Endothelial cell of hepatic sinusoid (primary cell): ENCODE measurements around the gene ENC1.
"Not testable (repeated sequence)": the region's sequence is repeated elsewhere in the genome, so short reads cannot be mapped to it uniquely, and the experiment has no call there.

Source experiments
- in situ Hi-C: cut with HindIII; loops from 2 replicates; pipeline ENCODE4 v1.10.0; 2017; ENCODE audit warnings: low sequenced_read_pairs

Gene ENC1, protein sequence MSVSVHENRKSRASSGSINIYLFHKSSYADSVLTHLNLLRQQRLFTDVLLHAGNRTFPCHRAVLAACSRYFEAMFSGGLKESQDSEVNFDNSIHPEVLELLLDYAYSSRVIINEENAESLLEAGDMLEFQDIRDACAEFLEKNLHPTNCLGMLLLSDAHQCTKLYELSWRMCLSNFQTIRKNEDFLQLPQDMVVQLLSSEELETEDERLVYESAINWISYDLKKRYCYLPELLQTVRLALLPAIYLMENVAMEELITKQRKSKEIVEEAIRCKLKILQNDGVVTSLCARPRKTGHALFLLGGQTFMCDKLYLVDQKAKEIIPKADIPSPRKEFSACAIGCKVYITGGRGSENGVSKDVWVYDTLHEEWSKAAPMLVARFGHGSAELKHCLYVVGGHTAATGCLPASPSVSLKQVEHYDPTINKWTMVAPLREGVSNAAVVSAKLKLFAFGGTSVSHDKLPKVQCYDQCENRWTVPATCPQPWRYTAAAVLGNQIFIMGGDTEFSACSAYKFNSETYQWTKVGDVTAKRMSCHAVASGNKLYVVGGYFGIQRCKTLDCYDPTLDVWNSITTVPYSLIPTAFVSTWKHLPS

DNA sequence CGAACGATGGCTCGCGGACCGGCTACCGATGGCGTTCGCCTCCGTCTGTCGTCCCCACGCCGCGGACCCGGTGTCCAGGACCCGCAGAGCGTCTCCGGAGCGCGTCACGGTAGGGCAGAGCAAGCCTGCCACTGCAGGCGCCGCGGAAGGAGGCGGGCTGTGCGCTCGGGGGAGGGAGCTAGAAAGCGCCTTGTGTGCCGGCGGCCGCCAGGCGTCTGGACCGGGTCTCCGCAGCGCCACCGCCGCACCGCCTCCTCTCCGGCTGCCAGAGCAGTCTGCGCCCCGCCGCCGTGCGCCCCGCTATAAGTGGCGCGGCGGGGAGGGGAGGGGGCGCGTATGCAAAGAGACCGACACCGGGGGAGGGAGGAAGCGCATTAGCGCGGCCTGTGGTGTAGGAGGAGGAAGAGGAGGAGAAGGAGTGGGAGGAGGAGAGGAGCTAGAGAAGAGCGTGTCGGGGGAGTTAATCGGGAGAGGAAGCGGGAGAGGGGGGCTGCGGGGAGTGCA lies at the start of gene ENC1:
Gene ENC1, minus strand, starts transcription at position 279 of the 504 bp plus-strand sequence. CDS start 4,243 bp downstream, outside the sequence.
- in situ Hi-C loops, result no loop called here

DNA sequence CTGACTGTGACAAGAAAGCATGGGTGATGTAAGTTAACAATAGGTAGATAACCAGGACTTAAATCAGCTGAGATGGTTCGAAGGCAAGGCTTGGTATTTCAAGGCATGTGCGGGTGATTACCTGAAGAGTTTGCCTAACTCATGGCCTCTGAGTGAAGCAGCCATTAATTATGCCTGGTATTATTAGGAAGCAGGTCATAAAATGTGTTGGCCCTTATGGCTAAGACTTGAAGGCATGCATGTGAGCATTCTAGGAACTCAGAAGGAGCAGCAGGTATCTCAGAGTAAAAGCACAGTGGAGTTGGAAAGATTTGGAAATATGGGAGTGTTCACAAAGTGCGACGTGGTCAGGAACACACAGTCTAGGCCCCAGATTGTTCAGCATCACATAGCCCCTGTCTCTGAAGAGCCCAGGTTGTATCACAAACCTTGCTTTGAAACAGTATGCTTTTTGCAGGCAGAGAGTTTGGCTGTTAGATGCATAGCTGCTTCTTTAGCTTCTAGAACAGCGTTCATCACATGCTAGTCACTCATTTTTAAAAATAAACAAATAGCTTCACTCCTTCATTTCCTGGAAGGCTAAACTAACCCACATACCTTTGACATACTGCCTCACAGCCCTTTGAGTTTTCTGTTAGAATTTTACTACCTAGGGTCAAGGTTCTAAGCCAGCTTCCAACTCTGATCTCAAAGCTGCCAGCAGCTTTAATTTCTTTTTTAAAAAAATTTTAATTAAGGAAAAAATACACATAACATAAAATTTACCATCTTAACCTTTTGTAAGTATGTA lies 46.6 kb upstream of the ENC1 start:
- in situ Hi-C loops, result no loop called here

DNA sequence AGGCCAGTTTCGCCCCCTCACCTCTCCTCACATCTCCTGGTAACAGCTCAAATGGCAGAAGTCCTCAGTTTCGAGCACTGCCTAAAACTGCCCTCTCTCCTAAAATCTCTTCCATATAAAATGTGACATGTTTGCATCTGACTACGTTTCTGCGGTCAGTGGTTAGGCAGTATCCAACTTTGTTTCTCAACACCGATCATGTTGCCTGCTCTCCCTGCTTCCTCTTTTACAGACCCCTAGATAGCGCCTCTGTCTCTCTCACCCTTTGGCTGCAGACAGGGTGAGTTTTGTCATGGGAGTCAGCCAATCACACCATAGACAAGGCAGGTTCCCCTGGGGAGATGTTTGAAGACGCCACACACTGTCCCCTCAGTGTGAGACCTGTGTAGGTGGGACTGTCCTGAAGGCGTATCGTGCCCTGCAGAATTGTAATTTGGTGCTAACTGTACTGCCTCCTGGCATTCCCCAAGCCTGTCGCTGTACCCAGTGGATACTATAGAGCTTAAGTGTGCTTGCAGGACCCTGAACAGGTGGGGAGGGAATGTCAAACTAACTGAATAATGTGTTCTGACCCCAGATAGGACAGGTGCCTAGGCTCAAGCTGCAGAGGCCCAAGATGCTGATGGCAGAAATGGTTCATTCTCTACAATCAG lies 45.6 kb upstream of the ENC1 start:
- in situ Hi-C loops, result no loop called here

DNA sequence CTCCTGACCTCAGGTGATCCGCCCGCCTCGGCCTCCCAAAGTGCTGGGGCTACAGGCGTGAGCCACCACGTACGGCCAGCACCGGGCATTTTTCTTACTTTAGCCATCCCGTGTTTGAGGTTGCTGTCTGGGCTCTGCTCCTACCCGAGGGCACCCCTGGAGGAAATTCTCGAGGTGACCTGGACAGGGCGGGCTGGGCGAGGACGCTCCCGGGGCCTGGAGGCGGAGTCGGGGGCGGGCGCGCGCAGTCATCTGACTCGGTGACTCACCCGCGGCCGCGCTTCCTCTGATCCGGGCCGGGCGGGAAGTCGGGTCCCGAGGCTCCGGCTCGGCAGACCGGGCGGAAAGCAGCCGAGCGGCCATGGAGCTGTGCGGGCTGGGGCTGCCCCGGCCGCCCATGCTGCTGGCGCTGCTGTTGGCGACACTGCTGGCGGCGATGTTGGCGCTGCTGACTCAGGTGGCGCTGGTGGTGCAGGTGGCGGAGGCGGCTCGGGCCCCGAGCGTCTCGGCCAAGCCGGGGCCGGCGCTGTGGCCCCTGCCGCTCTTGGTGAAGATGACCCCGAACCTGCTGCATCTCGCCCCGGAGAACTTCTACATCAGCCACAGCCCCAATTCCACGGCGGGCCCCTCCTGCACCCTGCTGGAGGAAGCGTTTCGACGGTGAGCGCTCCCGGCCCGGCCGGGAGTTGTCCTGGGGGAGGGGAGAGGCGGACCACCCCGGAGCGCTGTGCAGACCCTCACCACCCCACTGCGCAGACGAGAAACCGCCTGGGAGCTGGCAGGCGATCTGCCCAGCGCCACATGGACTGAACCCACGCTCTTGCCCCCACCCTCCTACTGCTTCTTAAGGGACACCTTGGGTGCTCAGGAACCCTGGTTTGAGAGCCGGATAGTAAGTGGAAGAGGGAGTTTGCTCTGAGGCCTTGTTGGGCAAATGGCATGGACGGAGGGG lies 44.6 kb upstream of the ENC1 start, which contains the start of gene HEXB:
Gene HEXB, plus strand, starts transcription at position 334 of the 952 bp plus-strand sequence. Its CDS starts 28 bp downstream, at position 362.
- in situ Hi-C loops, result loop anchor here (5.0 kb wide), 1 partner anchor 37 kb away; no protein-coding TSS in a partner anchor

DNA sequence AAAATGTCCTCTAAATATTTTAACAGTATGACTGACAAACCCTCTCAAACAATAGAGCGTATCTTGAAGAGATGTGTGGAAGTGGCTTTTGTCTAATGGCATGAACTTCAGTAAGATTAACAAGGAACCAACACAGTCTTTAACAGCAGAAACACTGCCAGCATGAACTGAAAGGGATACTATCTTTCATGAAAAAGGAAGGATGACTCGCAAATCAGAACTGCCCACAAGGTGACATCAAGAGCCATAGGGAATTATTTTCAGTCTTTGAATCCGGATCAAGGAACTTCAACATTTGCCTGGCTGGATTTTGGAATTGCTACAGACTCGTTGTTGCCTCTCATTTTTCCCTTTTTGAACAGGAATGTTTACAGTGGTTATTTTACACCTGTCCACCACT lies 39.4 kb upstream of the ENC1 start:
- in situ Hi-C loops, result loop anchor here (5.0 kb wide), 1 partner anchor 42 kb away; no protein-coding TSS in a partner anchor

DNA sequence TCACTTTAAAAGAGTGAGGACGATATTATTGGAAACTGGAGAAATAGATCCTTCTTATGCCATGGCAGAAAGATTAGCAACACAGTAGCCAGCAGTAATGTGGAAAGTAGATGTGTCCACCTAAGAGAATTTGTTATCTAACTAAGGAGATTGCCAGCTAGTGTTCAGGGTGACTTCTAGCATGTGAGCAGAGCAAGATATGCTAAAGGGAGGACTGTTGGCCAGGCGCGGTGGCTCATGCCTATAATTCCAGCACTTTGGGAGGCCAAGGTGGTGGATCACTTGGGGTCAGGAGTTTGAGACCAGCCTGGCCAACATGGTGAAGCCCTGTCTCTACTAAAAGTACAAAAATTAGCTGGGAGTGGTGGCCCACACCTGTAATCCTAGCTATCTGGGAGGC lies 38.8 kb upstream of the ENC1 start:
- in situ Hi-C loops, result not testable (repeated sequence)

DNA sequence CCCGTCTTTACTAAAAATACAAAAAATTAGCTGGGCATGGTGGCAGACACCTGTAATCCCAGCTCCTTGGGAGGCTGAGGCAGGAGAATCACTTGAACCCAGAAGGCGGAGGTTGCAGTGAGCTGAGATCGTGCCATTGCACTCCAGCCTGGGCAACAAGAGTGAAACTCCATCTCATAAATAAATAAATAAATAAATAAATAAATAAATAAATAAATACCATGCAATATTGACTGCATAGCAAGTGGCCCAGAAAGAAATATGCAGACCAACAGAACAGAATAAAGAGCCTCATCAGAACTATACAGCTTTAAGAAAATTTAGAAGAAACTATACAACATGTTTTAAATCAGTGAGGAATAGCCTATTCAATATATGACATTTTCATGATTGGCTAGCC lies 37.6 kb upstream of the ENC1 start:
- in situ Hi-C loops, result not testable (repeated sequence)

DNA sequence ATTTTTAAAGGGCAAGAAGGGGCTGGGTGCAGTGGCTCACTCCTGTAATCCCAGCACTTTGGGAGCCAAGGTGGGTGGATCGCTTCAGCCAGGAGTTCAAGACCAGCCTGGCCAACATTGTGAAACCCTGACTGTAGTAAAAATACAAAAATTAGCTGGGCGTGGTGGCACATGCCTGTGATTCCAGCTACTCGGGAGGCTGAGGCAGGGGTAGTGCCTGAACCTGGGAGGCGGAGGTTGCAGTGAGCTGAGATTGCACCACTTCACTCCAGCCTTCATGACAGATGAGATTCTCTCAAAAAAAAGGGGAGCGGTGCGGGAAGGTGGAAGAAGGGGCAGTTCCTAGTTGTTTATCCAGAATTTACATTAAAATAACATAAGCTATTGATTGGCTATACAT lies 35.9 kb upstream of the ENC1 start:
- in situ Hi-C loops, result not testable (repeated sequence)

DNA sequence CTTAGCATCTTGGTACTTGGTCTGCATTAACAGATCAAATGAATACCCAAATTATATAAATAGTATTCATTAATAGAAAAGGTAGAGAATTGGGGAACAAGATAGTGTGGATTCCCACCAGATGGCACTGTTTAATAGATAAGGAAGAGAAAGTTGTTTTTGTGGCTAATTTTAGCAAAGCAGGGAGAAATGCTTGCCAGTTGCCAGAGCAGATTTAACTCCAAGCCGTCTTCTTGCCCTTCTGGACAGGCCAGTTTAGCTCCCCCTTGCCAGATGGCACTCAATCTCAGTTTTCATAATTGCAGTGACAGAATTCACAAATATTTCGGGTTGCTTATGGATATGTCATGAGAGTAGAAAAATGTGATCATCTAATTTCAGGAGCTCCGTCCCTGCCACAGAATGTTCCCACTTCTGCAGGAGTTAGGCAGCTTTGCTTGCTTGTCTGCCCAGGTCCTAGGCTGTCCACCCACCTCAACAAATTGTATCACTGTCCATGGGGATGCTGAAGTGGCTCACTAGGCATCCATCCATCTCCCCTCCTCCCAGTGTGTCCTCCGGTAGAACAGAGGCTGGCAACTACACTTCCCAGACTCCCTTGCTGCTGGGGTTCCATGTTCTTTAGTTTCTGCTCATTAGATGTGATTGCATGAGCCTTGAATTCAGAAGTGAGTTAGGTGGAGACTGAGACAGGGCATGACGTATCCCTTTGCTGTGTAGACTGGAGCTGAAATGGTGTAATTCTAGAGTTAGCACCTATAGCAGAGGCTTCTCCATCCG lies 32.7 kb upstream of the ENC1 start:
- in situ Hi-C loops, result no loop called here

DNA sequence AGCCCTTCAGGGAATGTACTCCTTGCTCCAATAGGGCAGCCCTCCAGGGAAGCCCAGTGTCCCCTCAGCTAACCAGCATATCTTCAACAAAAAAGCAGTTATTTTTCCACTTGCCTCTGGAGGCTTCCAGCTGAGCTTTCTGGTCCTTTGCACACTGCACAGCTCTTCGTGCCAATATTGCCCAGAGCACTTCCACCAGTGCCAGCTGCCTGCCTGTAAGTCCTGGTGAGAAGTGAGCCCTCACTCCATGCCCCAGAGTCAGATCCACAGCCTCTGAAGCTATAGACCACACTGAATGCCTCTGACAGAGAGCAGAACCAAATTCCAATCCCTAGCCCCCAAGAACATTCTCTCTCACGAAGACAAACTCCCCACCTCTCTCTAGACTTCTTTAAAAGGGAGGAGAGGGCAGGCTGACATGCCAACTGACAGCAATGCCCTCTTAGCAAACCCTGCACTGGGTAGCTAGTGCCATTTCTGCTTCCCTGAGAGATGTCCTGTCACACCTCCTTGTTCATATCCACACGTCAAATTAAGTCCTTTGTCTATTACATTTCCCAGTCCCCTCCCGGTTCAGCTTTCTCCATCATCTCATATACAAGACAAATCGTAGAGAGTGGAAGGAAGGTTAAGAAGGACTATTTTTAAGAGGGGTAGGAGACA lies 31.8 kb upstream of the ENC1 start:
- in situ Hi-C loops, result no loop called here

DNA sequence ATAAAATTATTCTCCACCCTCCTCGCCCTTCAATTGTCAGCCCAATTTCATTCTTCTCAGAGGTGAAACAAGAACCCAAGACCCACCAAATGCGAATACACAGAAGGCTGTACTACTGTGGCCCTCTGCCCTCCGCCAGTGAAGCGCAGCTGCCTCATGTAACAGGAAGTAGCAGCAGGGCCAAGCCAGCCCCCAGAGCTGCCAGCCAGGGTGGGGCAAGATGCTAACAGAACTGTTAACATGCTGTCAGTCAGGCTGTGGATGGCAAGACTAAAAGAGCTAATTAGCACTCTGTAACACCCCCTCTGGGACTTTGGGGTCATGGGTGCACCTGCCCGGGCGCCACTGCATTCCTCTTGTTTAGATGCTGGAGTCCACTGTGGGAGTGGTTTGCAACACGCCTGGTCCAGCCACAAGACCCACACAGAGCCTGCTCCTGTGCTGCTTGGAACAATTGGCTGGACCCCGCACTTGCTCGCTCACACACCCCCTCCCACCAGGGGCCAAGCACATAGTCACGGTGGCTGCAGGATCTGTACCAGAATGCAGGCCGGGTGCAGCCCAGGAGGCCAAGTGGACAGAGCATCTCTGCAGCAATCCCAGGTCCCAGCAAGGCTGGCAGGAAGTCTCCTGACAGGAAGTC lies 30.0 kb upstream of the ENC1 start:
- in situ Hi-C loops, result no loop called here

DNA sequence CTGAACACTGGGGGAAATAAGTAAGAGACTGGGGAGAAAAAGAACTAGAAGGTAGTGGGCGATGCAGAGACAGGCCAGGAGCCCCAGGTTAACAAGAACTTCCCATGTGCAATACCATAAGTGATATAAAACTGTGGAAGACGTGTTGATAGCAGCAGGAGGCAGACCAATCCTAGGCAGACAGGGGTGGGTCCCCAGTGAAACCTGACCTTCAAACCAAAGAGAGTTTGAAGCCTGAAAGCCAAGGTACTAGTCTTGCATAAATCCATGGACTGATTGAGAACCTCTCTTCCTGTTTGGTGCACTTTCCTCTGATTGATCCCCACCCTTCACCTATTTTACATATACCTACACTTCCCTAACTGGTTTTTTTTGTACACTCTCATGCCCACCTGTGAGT lies 29.3 kb upstream of the ENC1 start:
- in situ Hi-C loops, result no loop called here

DNA sequence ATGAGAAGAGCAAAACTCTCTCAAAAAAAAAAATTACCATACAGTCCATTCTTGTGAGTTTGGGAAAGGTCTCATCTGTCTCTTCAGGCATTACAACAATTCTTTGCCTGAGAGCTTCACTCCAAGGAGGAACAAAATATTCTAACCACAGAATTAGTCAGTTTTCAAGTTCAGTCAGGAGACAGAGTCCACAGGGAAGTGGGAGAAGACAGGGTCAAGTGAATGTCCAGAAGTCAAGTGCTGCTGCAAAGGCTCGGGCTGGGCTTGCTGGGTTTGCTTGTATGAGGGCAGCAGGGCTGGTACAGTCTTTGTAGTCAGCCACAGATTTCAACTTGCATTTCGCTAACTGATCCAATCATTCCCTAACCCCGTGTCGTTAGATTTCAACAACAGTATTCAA lies 26.9 kb upstream of the ENC1 start:
- in situ Hi-C loops, result no loop called here

DNA sequence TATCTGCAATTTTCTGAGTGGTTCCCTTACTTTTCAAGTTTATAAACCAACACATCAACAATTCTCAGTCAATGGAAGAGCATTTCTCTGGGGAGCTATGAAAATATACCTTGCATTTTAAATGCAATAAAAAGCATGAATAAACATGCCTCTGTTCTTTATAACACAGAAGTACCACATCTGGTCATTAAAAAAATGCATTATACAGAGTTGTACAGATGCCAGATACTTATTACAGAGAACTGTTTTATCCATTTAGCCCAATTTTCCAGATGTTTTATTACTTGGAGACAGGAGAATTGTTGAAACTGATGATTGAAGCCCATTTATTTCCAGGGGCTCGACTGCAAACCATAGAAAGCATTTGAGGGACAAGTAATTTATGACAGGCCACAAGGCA lies 25.3 kb upstream of the ENC1 start:
- in situ Hi-C loops, result no loop called here

DNA sequence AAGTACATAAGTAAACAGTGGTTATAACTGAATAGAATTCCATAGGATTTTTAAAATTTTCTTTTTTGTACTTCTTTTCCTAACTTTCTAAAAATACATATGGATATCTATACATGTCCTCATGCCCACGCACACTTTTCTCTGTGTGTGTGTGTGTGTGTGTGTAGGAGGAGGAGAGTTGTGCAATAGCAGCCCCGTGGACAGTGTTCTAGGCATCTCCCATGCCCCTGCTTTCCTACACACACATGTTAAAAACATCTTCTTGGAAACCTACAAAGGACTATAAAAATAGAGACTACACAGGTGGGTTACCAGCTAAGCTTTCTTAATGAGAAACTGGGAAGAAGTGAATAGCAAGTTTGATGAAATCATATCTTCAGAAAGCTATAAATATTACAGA lies 24.7 kb upstream of the ENC1 start:
- in situ Hi-C loops, result no loop called here

DNA sequence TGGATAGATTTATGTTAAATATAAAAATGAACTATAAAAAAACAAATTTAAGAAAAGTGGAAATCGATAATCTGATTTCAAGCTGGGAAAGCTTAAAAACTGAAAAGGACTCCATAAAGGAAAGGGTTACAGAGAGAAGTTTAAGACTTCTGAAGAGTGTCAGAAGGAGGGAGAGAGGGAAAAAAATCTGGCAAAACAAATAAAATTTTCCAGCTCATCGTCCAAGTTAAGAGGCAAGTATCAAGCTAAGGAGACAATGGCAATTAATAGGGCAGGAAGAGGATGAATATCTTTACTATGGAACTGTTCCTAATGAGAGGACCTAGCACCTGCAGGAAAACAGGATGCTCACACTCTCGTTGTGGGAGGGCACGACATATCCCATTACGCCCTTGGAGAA lies 24.0 kb upstream of the ENC1 start:
- in situ Hi-C loops, result no loop called here

DNA sequence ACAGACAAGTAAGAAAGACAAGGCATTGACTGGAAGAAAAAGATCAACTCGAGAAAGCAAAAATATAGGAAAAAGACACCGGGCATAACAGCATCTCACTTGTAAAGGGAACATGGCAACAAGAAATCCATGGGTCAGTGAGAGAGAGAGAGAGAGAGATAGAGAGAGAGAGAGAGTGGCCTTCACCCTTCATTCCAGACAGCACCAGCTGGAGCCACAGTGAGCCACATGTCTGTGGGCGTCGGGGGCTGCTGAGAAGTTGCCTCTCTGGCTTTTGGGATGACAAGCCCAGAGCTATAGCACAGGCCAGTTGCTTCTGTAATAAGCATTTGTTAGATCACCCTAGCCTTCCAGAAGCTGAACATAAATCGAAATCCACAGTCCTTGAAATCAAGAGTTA lies 20.3 kb upstream of the ENC1 start:
- in situ Hi-C loops, result no loop called here

DNA sequence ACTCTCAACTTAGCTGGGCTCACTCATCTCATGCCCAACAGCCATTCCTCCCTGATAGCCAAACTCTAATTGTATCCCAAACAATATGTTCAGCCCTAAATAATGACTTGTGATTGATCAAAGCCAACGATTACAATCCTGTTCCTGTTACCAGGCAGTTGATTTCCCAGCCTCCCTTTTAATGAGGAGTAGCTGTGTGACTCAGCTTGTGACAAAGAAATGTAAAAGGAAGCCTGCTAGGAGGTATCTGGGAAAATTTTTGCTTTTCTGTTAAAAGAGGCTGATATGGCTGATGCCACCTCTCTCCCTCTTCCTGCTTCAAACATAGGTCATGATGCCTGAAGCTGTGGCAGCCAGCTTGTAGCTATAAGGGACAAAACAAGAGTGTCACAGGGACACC lies 19.6 kb upstream of the ENC1 start:
- in situ Hi-C loops, result no loop called here
